GM12878 (cell line): ENCODE measurements around the gene COL5A1. TPM values are rescaled to one million over a fixed set of nuclear protein-coding genes. Genes with fewer than 3 reads are reported as not detected.

Source experiments
- ATAC-seq: fragments of 200-7000 bp; cut with Tn5 transposase; 3 replicates; pipeline ENCODE4 v1.9.1; 2020; ENCODE audit warnings: mild to moderate bottlenecking, moderate library complexity
- BruUV-seq: library from RNA; stranded (reverse); fragments of 400-500 nt; replicated peaks from 2 replicates; lab custom pipeline; 2021; lab: Mats Ljungman, UMichigan
- CTCF ChIA-PET: fragments of 300-600 bp; sonication (Branson Sonifier 250); formaldehyde crosslinking; extraction: SDS; loops from one replicate; lab custom pipeline; 2021; ENCODE audit warnings: inconsistent platforms; lab: Yijun Ruan, JAX
- POLR2A ChIA-PET: fragments of 350-600 bp; formaldehyde crosslinking; extraction: SDS; loops from one replicate; lab custom pipeline; 2021; ENCODE audit warnings: inconsistent platforms; lab: Charles Lee
- RAD21 ChIA-PET: fragments of 300-600 bp; sonication (Branson Sonifier 250); formaldehyde crosslinking; loops from one replicate; lab custom pipeline; 2023; ENCODE audit warnings: antibody characterized with exemption; ENCODE audit not compliant: unreplicated experiment; lab: Charles Lee
- SMC1A ChIA-PET: fragments of 300-600 bp; sonication (Branson Sonifier 250); formaldehyde crosslinking; loops from one replicate; lab custom pipeline; 2023; ENCODE audit not compliant: unreplicated experiment, uncharacterized antibody; lab: Charles Lee
- DNase-seq: peaks from one replicate; pipeline ENCODE4 v3.0.0-alpha.2; 2011; ENCODE audit warnings: low read depth, low spot score
- FAIRE-seq: peaks from 3 replicates; lab custom pipeline; 2011; peaks lifted over from hg19 to GRCh38; lab: Jason Lieb, UNC
- H2AFZ ChIP-seq: 2 replicates; pipeline ENCODE4 v1.6.0; 2011; ENCODE audit warnings: low read depth, low read length, control low read depth; ENCODE audit not compliant: control insufficient read depth
- H3K27ac ChIP-seq: 2 replicates; pipeline ENCODE4 v1.5.1; 2011; ENCODE audit warnings: control low read depth; ENCODE audit not compliant: control insufficient read depth, insufficient read depth
- H3K27me3 ChIP-seq, 2 experiments: replicated peaks in 1 of 2; 2 replicates each; pipeline versions ENCODE4 v1.6.0 to v1.6.1; 2011; ENCODE audit warnings: low read length in 1 of 2; ENCODE audit not compliant: control insufficient read depth in 2 of 2, insufficient read depth in 2 of 2
- H3K36me3 ChIP-seq, 2 experiments: 2 replicates each; pipeline ENCODE4 v1.5.1; 2011; ENCODE audit warnings: low read length in 1 of 2; ENCODE audit not compliant: control insufficient read depth in 2 of 2, insufficient read depth in 2 of 2
- H3K4me1 ChIP-seq: 2 replicates; pipeline ENCODE4 v1.6.1; 2011; ENCODE audit warnings: mild to moderate bottlenecking, low read length, moderate library complexity, mixed read lengths; ENCODE audit not compliant: control insufficient read depth, insufficient read depth
- H3K4me2 ChIP-seq: 2 replicates; pipeline ENCODE4 v1.6.0; 2011; ENCODE audit warnings: control low read depth; ENCODE audit not compliant: control insufficient read depth, insufficient read depth
- H3K4me3 ChIP-seq: fragments of 200-600 bp; sonication (generic); 2 replicates; pipeline ENCODE4 v1.5.1; 2016
- H3K79me2 ChIP-seq: 2 replicates; pipeline ENCODE4 v1.6.0; 2011; ENCODE audit warnings: low read length; ENCODE audit not compliant: control insufficient read depth, insufficient read depth
- H3K9ac ChIP-seq: 2 replicates; pipeline ENCODE4 v1.8.0; 2011; ENCODE audit warnings: low read length, control low read depth, mixed read lengths; ENCODE audit not compliant: control insufficient read depth, insufficient read depth
- H3K9me3 ChIP-seq: replicated peaks from 3 replicates; pipeline ENCODE4 v1.5.1; 2011; ENCODE audit warnings: mild to moderate bottlenecking, low read length; ENCODE audit not compliant: control insufficient read depth, insufficient read depth
- H4K20me1 ChIP-seq: 2 replicates; pipeline ENCODE4 v1.6.0; 2011; ENCODE audit not compliant: control insufficient read depth, insufficient read depth
- BACH1 ChIP-seq: fragments of 450-650 bp; IDR thresholded peaks from 2 replicates; pipeline ENCODE4 v1.6.1; 2017; ENCODE audit warnings: mild to moderate bottlenecking, borderline replicate concordance
- BCL11A ChIP-seq: IDR thresholded peaks from 2 replicates; pipeline ENCODE4 v1.6.1; 2011; ENCODE audit warnings: low read depth, low read length
- CHD2 ChIP-seq: IDR thresholded peaks from 2 replicates; pipeline ENCODE4 v1.6.1; 2011; ENCODE audit warnings: low read depth, low read length, improper control_type of control experiment, borderline replicate concordance
- CREM ChIP-seq: IDR thresholded peaks from 2 replicates; pipeline ENCODE4 v1.6.1; 2014; ENCODE audit warnings: antibody characterized with exemption, low read depth
- HDAC2 ChIP-seq: fragments of 200-600 bp; sonication (generic); IDR thresholded peaks from 2 replicates; pipeline ENCODE4 v1.6.1; 2017
- IKZF1 ChIP-seq: fragments of 450-650 bp; conservative IDR thresholded peaks from 2 replicates; pipeline ENCODE4 v1.6.1; 2017; ENCODE audit warnings: antibody characterized with exemption, mild to moderate bottlenecking
- IRF4 ChIP-seq: IDR thresholded peaks from 2 replicates; pipeline ENCODE4 v1.6.1; 2011; ENCODE audit warnings: low read depth, low read length
- KDM1A ChIP-seq: fragments of 200-600 bp; sonication (generic); IDR thresholded peaks from 2 replicates; pipeline ENCODE4 v1.6.1; 2016; ENCODE audit warnings: borderline replicate concordance
- MYB ChIP-seq: fragments of 150-350 bp; IDR thresholded peaks from 2 replicates; pipeline ENCODE4 v1.6.1; 2014; ENCODE audit warnings: mild to moderate bottlenecking, low read depth, low read length, borderline replicate concordance
- NFXL1 ChIP-seq: fragments of 450-650 bp; IDR thresholded peaks from 2 replicates; pipeline ENCODE4 v1.6.1; 2017; ENCODE audit warnings: antibody characterized with exemption, mild to moderate bottlenecking, borderline replicate concordance
- PAX8 ChIP-seq: fragments of 450-650 bp; IDR thresholded peaks from 2 replicates; pipeline ENCODE4 v1.6.1; 2017; ENCODE audit warnings: mild to moderate bottlenecking, moderate library complexity
- POU2F2 ChIP-seq: IDR thresholded peaks from 3 replicates; pipeline ENCODE4 v1.6.1; 2011; ENCODE audit warnings: low read depth, mild to moderate bottlenecking, low read length, borderline replicate concordance
- SUPT20H ChIP-seq: IDR thresholded peaks from 2 replicates; pipeline ENCODE4 v1.6.1; 2011; ENCODE audit warnings: low read depth, mild to moderate bottlenecking, low read length, moderate library complexity, borderline replicate concordance; ENCODE audit not compliant: control insufficient read depth
- SUZ12 ChIP-seq: fragments of 200-600 bp; sonication (generic); IDR thresholded peaks from one replicate; pipeline ENCODE4 v1.6.1; 2018; ENCODE audit warnings: antibody characterized with exemption, mild to moderate bottlenecking; ENCODE audit not compliant: unreplicated experiment
- YBX1 ChIP-seq: fragments of 450-650 bp; IDR thresholded peaks from 2 replicates; pipeline ENCODE4 v1.6.1; 2016; ENCODE audit warnings: antibody characterized with exemption
- ZBTB11 ChIP-seq: fragments of 450-650 bp; formaldehyde crosslinking; IDR thresholded peaks from 2 replicates; pipeline ENCODE4 v1.5.0; 2022; ENCODE audit warnings: mild to moderate bottlenecking, missing genetic modification characterization
- WGBS: methylation state at CpG from one replicate; pipeline ENCODE4 v1.1.6; 2016; ENCODE audit warnings: low lambda C conversion rate; ENCODE audit not compliant: insufficient replicate concordance, insufficient coverage; ENCODE audit errors: missing lambda C conversion rate; 5-methylcytosine and 5-hydroxymethylcytosine counted together
- in situ Hi-C: fragments of 300-500 bp; cut with MboI; formaldehyde crosslinking; loops from 9 replicates; pipeline ENCODE4 v1.14.3; 2018; ENCODE audit warnings: mixed read lengths
- intact Hi-C: fragments of 100-400 bp; cut with micrococcal nuclease; formaldehyde crosslinking; loops from one replicate; pipeline ENCODE4 v1.14.2; 2022; ENCODE audit not compliant: unreplicated experiment
- polyA plus RNA-seq, 11 experiments: library from polyadenylated mRNA; depleted of rRNA in 4 of 11; unstranded in 6 of 11; stranded (reverse) in 5 of 11; fragments of >200 nt; fragmentation: Nextera tagmentation in 4 of 11; fragmentation: Illumina TruSeq in 1 of 11; extraction: Ambion mirVana in 4 of 11; extraction: Trizol in 1 of 11; gene quantifications; 1 replicate in 1 of 11; 2 replicates in 10 of 11; pipeline versions ENCODE4 v1.2.1 to v1.2.3, GENCODE V29; 2011 to 2016; ENCODE audit warnings: inconsistent platforms in 2 of 11, missing spikeins in 2 of 11, low read depth in 1 of 11
- total RNA-seq, 4 experiments: library from RNA; depleted of rRNA in 3 of 4; stranded (reverse); fragments of >200 nt in 3 of 4; fragmentation: Illumina TruSeq in 1 of 4; extraction: Trizol in 1 of 4; gene quantifications; 2 replicates each; pipeline versions ENCODE4 v1.2.1 to v1.2.3, GENCODE V29; 2013 to 2021

COL5A1 gene
- total and polyA plus RNA-seq, 10 of the 15 experiments (the other 5 are each of a cell fraction or from before 2014, with no cell fraction given), result under 0.01 to 0.15 (median 0.13) TPM; not detected in 4

GRCh38 chr9:134605966-134606357, 35.6 kb upstream of the COL5A1 start:
- Histone ChIP-seq H3K4me3 (no peak overlapping the region), H3K27me3 (no peaks in the 10 kb centered on the region), H3K9ac (no peak overlapping the region), H2AFZ (no peak overlapping the region), H3K36me3 (no peaks in the 10 kb centered on the region), H3K4me2 (no peak overlapping the region), H3K79me2 (no peaks in the 10 kb centered on the region), H3K27ac (no peak overlapping the region), H3K9me3 (no peaks in the 10 kb centered on the region), H4K20me1 (no peaks in the 10 kb centered on the region), H3K4me1 (no peaks in the 10 kb centered on the region)
- BruUV-seq, result no TSS peak
- ChIA-PET CTCF (no interaction called here), SMC1A (no interaction called here), RAD21 (no interaction called here), POLR2A (no interaction called here)
- FAIRE-seq, result no peak
- 53% methylated on average over 5 of the region's 5 CpGs for WGBS
- intact Hi-C loops, result no loop called here
- in situ Hi-C loops, result no loop called here
- no peak for DNase-seq
- ATAC-seq, result no peak
- TF ChIP-seq BACH1 (no peak), HDAC2 (no peak), NFXL1 (no peak), BCL11A (no peak), CHD2 (no peak), SUZ12 (no peak), KDM1A (no peak), POU2F2 (no peak), CREM (no peak), IRF4 (no peak), SUPT20H (no peak), IKZF1 (no peak), ZBTB11 (CRISPR knock-in tag) (no peak), YBX1 (no peak), MYB (no peak), PAX8 (no peak)
